Fibroblast of lung (primary cell): Measurements from ENCODE around the gene SRCAP. TPM values are rescaled to one million over a fixed set of nuclear protein-coding genes. Genes with fewer than 3 reads are reported as not detected.

ENCODE experiments used
- DNase-seq, 2 donors: peaks; one replicate each; pipeline versions ENCODE4 v3.0.0 to v3.0.0-alpha.2; 2010; ENCODE audit warnings: low read depth in 2 of 2
- H2AFZ ChIP-seq: 2 replicates; pipeline ENCODE4 v1.5.1; 2012; ENCODE audit warnings: low read length, control low read depth, inconsistent platforms
- H3K27ac ChIP-seq: 2 replicates; pipeline ENCODE4 v1.5.1; 2011; ENCODE audit warnings: low read length, control low read depth; ENCODE audit not compliant: insufficient read depth
- H3K27me3 ChIP-seq: 2 replicates; pipeline ENCODE4 v1.5.1; 2011; ENCODE audit warnings: mild to moderate bottlenecking, low read length; ENCODE audit not compliant: control insufficient read depth, insufficient read depth
- H3K36me3 ChIP-seq: 2 replicates; pipeline ENCODE4 v1.5.1; 2011; ENCODE audit warnings: low read length; ENCODE audit not compliant: control insufficient read depth, insufficient read depth
- H3K4me1 ChIP-seq: 2 replicates; pipeline ENCODE4 v1.5.1; 2011; ENCODE audit warnings: low read length; ENCODE audit not compliant: control insufficient read depth, insufficient read depth; ENCODE audit errors: extremely low read depth
- H3K4me2 ChIP-seq: 2 replicates; pipeline ENCODE4 v1.5.1; 2011; ENCODE audit warnings: low read length, control low read depth; ENCODE audit not compliant: insufficient read depth; ENCODE audit errors: extremely low read depth
- H3K4me3 ChIP-seq, 4 experiments: fragments of 200-600 bp in 1 of 4; sonication (generic) in 1 of 4; replicated peaks in 1 of 4; 2 replicates each; pipeline ENCODE4 v1.5.1; 2011 to 2016; ENCODE audit warnings: low read length in 4 of 4, low read depth in 3 of 4, mild to moderate bottlenecking in 3 of 4, control low read depth in 2 of 4, inconsistent platforms in 1 of 4, mixed read lengths in 1 of 4; ENCODE audit not compliant: insufficient read depth in 1 of 4; ENCODE audit errors: control extremely low read depth in 1 of 4
- H3K79me2 ChIP-seq: 2 replicates; pipeline ENCODE4 v1.5.1; 2012; ENCODE audit warnings: mild to moderate bottlenecking, low read length, inconsistent platforms; ENCODE audit not compliant: control insufficient read depth, insufficient read depth
- H3K9ac ChIP-seq: 2 replicates; pipeline ENCODE4 v1.5.1; 2011; ENCODE audit warnings: mild to moderate bottlenecking, low read length, control low read depth; ENCODE audit not compliant: insufficient read depth
- H3K9me3 ChIP-seq: 2 replicates; pipeline ENCODE4 v1.5.1; 2012; ENCODE audit warnings: low read depth, low read length; ENCODE audit not compliant: control insufficient read depth, insufficient read depth
- H4K20me1 ChIP-seq: 2 replicates; pipeline ENCODE4 v1.5.1; 2011; ENCODE audit warnings: low read length; ENCODE audit not compliant: control insufficient read depth, insufficient read depth; ENCODE audit errors: extremely low read depth
- CTCF ChIP-seq, 2 donors: IDR thresholded peaks in 1 of 2; conservative IDR thresholded peaks in 1 of 2; 1 replicate in 1 of 2; 2 replicates in 1 of 2; pipeline ENCODE4 v1.5.1; 2011 to 2012; ENCODE audit warnings: low read length in 2 of 2, control low read depth in 1 of 2, inconsistent platforms in 1 of 2, low read depth in 1 of 2, mild to moderate bottlenecking in 1 of 2
- EZH2 ChIP-seq: IDR thresholded peaks from 2 replicates; pipeline ENCODE4 v1.5.1; 2012; ENCODE audit warnings: low read length, control low read depth, mild to moderate bottlenecking; ENCODE audit errors: missing control alignments
- polyA plus RNA-seq, 2 donors: library from polyadenylated mRNA; depleted of rRNA in 1 of 2; stranded (reverse) in 1 of 2; unstranded in 1 of 2; fragments of >200 nt; gene quantifications; 2 replicates each; pipeline ENCODE4 v1.2.1, GENCODE V29; 2011 to 2012; ENCODE audit warnings: missing spikeins in 1 of 2
- total RNA-seq: library from RNA; depleted of rRNA; stranded (reverse); fragments of >200 nt; gene quantifications from 2 replicates; pipeline ENCODE4 v1.2.1, GENCODE V29; 2014

SRCAP gene
- total and polyA plus RNA-seq, 2 donors (not counting 1 experiment from before 2014, with no cell fraction given) = 3.5 to 14.2 TPM

- H3K27me3 ChIP-seq = no peaks in the 10 kb centered on the region
- H4K20me1 ChIP-seq = no peaks in the 10 kb centered on the region
- no peaks in the 10 kb centered on the region for H3K79me2 ChIP-seq
- H3K4me2 ChIP-seq = peak overlapping the region; percentile 93
- peak overlapping the region; percentile 38 for H3K9ac ChIP-seq
- H2AFZ ChIP-seq = no peak overlapping the region
- H3K4me3 ChIP-seq = peak overlapping the region; percentile 35 to 78 (median 55)
- no peaks in the 10 kb centered on the region for H3K9me3 ChIP-seq
- no peak for DNase-seq
- H3K27ac ChIP-seq = peak overlapping the region; percentile 77
- peaks cover 12% of the 10 kb centered on the region for H3K4me1 ChIP-seq
- peaks cover 25% of the 10 kb centered on the region for H3K36me3 ChIP-seq
- TF ChIP-seq CTCF (conservative IDR thresholded peaks at IDR 0.05 in 1 of 2, IDR thresholded peaks at IDR 0.05 in 1 of 2; ENCODE audit: low read depth in 1 of 2, low read length in 2 of 2) (no peak), EZH2 (no peak)
Observed at GRCh38 chr16:30775131-30775391, 76.1 kb downstream of the SRCAP start.

DNA sequence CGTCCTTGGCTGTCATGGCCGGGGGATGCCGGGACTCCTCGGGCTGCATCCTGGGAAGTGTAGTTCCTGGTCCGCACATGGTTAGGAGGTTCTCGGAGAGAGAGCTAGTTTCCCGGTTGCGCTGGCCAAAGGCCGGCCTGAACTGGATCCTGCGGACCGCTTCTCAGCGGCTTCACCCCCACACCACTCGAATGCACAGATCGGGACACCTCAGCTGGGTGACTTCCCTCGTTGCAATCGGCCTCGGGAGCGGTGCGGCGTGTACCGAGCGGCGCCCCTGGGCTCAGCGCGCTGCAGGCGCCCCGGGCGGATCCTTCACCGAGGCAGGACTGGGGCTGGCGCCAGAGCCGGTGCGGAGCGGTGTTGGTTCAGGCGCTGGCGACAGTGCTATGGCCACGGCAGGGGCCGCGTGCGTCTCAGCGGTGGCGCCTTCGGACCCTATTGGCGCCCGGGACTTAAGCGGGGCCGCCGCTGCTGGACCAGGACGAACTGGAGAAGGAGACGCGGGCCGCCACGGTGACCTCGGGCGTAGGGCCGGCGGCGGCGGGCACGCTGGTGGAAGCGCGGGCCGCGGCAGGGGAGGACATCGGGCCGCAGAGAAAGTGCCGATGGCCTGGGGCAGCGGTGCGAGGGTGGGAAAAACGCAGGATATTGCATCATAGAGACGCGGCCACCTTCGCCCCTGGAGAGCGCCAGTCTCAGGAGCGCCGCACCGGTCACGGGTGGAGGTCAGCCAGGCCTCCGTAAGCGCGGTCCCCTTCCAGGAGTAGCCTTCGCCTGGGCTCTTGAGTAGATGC is 76.6 kb downstream of the SRCAP start:
- no peaks in the 10 kb centered on the region for H3K27me3 ChIP-seq
- peak overlapping the region; percentile 72 for H3K9ac ChIP-seq
- peaks cover 25% of the 10 kb centered on the region for H3K36me3 ChIP-seq
- no peaks in the 10 kb centered on the region for H3K79me2 ChIP-seq
- peak; percentile 80 to 82 for DNase-seq
- no peaks in the 10 kb centered on the region for H4K20me1 ChIP-seq
- H3K9me3 ChIP-seq = no peaks in the 10 kb centered on the region
- peak overlapping the region; percentile 46 to 85 (median 72) for H3K4me3 ChIP-seq
- H2AFZ ChIP-seq = no peak overlapping the region
- H3K27ac ChIP-seq = peak overlapping the region; percentile 77
- peaks cover 12% of the 10 kb centered on the region for H3K4me1 ChIP-seq
- peak overlapping the region; percentile 93 for H3K4me2 ChIP-seq
- no peak for TF ChIP-seq CTCF (conservative IDR thresholded peaks at IDR 0.05 in 1 of 2, IDR thresholded peaks at IDR 0.05 in 1 of 2; ENCODE audit: low read depth in 1 of 2, low read length in 2 of 2)
- no peak for TF ChIP-seq EZH2

GRCh38 chr16:30777591-30778297 is 78.8 kb downstream of the SRCAP start:
- Histone ChIP-seq H3K27ac (no peak overlapping the region), H3K9ac (no peak overlapping the region), H3K4me2 (no peak overlapping the region), H3K27me3 (no peaks in the 10 kb centered on the region), H3K36me3 (peaks cover 18% of the 10 kb centered on the region), H4K20me1 (no peaks in the 10 kb centered on the region), H3K4me1 (peaks cover 12% of the 10 kb centered on the region), H3K4me3 (no peak overlapping the region), H3K79me2 (no peaks in the 10 kb centered on the region), H3K9me3 (no peaks in the 10 kb centered on the region), H2AFZ (no peak overlapping the region)
- no peak for DNase-seq
- no peak for TF ChIP-seq EZH2
- no peak for TF ChIP-seq CTCF (conservative IDR thresholded peaks at IDR 0.05 in 1 of 2, IDR thresholded peaks at IDR 0.05 in 1 of 2; ENCODE audit: low read depth in 1 of 2, low read length in 2 of 2)
